HUES48 (cell line): ENCODE results near the gene THG1L.
A peak's percentile ranks its signal among the peaks of the same experiment; 100 is the strongest.
"Not testable (repeated sequence)": the region's sequence is repeated elsewhere in the genome, so short reads cannot be mapped to it uniquely, and the experiment has no call there.

Experiments used
- H3K27ac ChIP-seq: one replicate; pipeline ENCODE4 v1.7.0; 2013; ENCODE audit warnings: low read depth, low read length, inconsistent platforms
- H3K27me3 ChIP-seq: 2 replicates; pipeline ENCODE4 v1.6.1; 2013; ENCODE audit warnings: mild to moderate bottlenecking, low read length; ENCODE audit not compliant: control insufficient read depth, insufficient read depth
- H3K36me3 ChIP-seq: 2 replicates; pipeline ENCODE4 v1.6.1; 2013; ENCODE audit warnings: low read length; ENCODE audit not compliant: control insufficient read depth, insufficient read depth
- H3K4me1 ChIP-seq: 2 replicates; pipeline ENCODE4 v1.6.1; 2013; ENCODE audit warnings: mild to moderate bottlenecking, low read length; ENCODE audit not compliant: control insufficient read depth, insufficient read depth
- H3K4me3 ChIP-seq: 2 replicates; pipeline ENCODE4 v1.5.1; 2013; ENCODE audit warnings: mild to moderate bottlenecking, low read depth, low read length
- H3K9ac ChIP-seq: 2 replicates; pipeline ENCODE4 v1.6.1; 2013; ENCODE audit warnings: mild to moderate bottlenecking, low read depth, low read length, moderate library complexity
- H3K9me3 ChIP-seq: 2 replicates; pipeline ENCODE4 v1.6.1; 2013; ENCODE audit warnings: low read length; ENCODE audit not compliant: control insufficient read depth, insufficient read depth

Gene THG1L

GRCh38 chr5:157731272-157732129 lies at the start of gene THG1L:
Gene THG1L (plus strand): TSS chr5:157731420. CDS start chr5:157731441, 21 bp downstream.
- Histone ChIP-seq H3K9me3 (no peaks in the 10 kb centered on the region), H3K4me1 (peaks cover 6% of the 10 kb centered on the region), H3K4me3 (peak within 1 kb of the TSS; percentile 97), H3K9ac (peak within 1 kb of the TSS; percentile 94), H3K27ac (peak within 1 kb of the TSS; percentile 93), H3K36me3 (peaks cover 37% of the 10 kb centered on the region), H3K27me3 (no peaks in the 10 kb centered on the region)

- Histone ChIP-seq H3K27me3 (no peaks in the 10 kb centered on the region), H3K4me1 (no peaks in the 10 kb centered on the region), H3K9me3 (no peaks in the 10 kb centered on the region), H3K4me3 (no peak overlapping the region), H3K9ac (no peak overlapping the region), H3K36me3 (no peaks in the 10 kb centered on the region), H3K27ac (no peak overlapping the region)
Observed at GRCh38 chr5:157682257-157682656, 49.0 kb upstream of the THG1L start.

- not testable (repeated sequence) for H3K36me3 ChIP-seq, H3K4me3 ChIP-seq, H3K27me3 ChIP-seq, H3K4me1 ChIP-seq, H3K27ac ChIP-seq, H3K9ac ChIP-seq, H3K9me3 ChIP-seq
Observed at GRCh38 chr5:157686276-157687197, 44.7 kb upstream of the THG1L start.

- Histone ChIP-seq H3K36me3 (no peaks in the 10 kb centered on the region), H3K9ac (no peak overlapping the region), H3K27ac (no peak overlapping the region)
Observed at GRCh38 chr5:157687198-157687554, 44.0 kb upstream of the THG1L start.

GRCh38 chr5:157689942-157690689 lies 41.1 kb upstream of the THG1L start:
- no peak overlapping the region for H3K4me3 ChIP-seq
- peaks cover 3% of the 10 kb centered on the region; the same call in 1 of the 2 replicates for H3K9me3 ChIP-seq
- no peak overlapping the region for H3K9ac ChIP-seq
- H3K4me1 ChIP-seq: no peaks in the 10 kb centered on the region
- no peaks in the 10 kb centered on the region for H3K27me3 ChIP-seq
- no peak overlapping the region for H3K27ac ChIP-seq
- H3K36me3 ChIP-seq: no peaks in the 10 kb centered on the region

More at GRCh38 chr5:157687198-157687554, 44.0 kb upstream of the THG1L start:
- Histone ChIP-seq H3K27me3 (no peaks in the 10 kb centered on the region), H3K4me1 (no peaks in the 10 kb centered on the region), H3K4me3 (no peak overlapping the region), H3K9me3 (0 out of 2 replicates have a peak, but pooled peaks cover 3% of the 10 kb centered on the region)

GRCh38 chr5:157690690-157691433 lies 40.4 kb upstream of the THG1L start:
- no peaks in the 10 kb centered on the region for H3K4me1 ChIP-seq
- no peak overlapping the region for H3K27ac ChIP-seq
- no peak overlapping the region for H3K4me3 ChIP-seq
- H3K36me3 ChIP-seq: no peaks in the 10 kb centered on the region
- H3K9me3 ChIP-seq: peaks cover 3% of the 10 kb centered on the region; the same call in 1 of the 2 replicates
- no peaks in the 10 kb centered on the region for H3K27me3 ChIP-seq
- H3K9ac ChIP-seq: no peak overlapping the region

- H3K4me1 ChIP-seq, H3K4me3 ChIP-seq, H3K36me3 ChIP-seq, H3K27ac ChIP-seq, H3K9ac ChIP-seq, H3K27me3 ChIP-seq: not testable (repeated sequence)
- peaks cover 17% of the 10 kb centered on the region for H3K9me3 ChIP-seq
Observed at GRCh38 chr5:157693816-157694215, 37.4 kb upstream of the THG1L start.

GRCh38 chr5:157696154-157696553 lies 35.1 kb upstream of the THG1L start:
- not testable (repeated sequence) for H3K27me3 ChIP-seq, H3K4me1 ChIP-seq, H3K27ac ChIP-seq, H3K4me3 ChIP-seq, H3K36me3 ChIP-seq, H3K9ac ChIP-seq
- H3K9me3 ChIP-seq: peaks cover 27% of the 10 kb centered on the region

- not testable (repeated sequence) for H3K27me3 ChIP-seq, H3K4me3 ChIP-seq, H3K27ac ChIP-seq, H3K36me3 ChIP-seq, H3K9ac ChIP-seq, H3K4me1 ChIP-seq
- H3K9me3 ChIP-seq: peaks cover 34% of the 10 kb centered on the region
Observed at GRCh38 chr5:157698674-157699073, 32.5 kb upstream of the THG1L start.

- Histone ChIP-seq H3K36me3 (no peaks in the 10 kb centered on the region), H3K9me3 (peaks cover 21% of the 10 kb centered on the region), H3K4me1 (no peaks in the 10 kb centered on the region), H3K4me3 (no peak overlapping the region), H3K27ac (no peak overlapping the region), H3K27me3 (no peaks in the 10 kb centered on the region), H3K9ac (no peak overlapping the region)
Observed at GRCh38 chr5:157703736-157704135, 27.5 kb upstream of the THG1L start.
